ENCODE measurements around the gene FAM136A. TPM values are rescaled to one million over a fixed set of nuclear protein-coding genes. Genes with fewer than 3 reads are reported as not detected.

Gene FAM136A
- 36.4 TPM for total RNA-seq

GRCh38 chr2:70301344-70302194, at the start of gene FAM136A:
Gene FAM136A (minus strand): TSS chr2:70302067. CDS start chr2:70302011, 56 bp downstream.

GRCh38 chr2:70248181-70248847, 53.6 kb downstream of the FAM136A start, which contains the start of gene TIA1:
Gene TIA1 (minus strand): TSS chr2:70248628. CDS start chr2:70248430, 198 bp downstream.

Small RNAs within 50 kb of the gene (small RNA-seq; reads per million reads assigned to genes)
- not detected for gene AC016700.2
- gene MIR1285-2 = not detected

Other genes with a start within 250 kb of the FAM136A start
- 43.1 TPM for gene PCBP1, start 214.6 kb downstream of the FAM136A start, total RNA-seq
- 30.7 TPM for gene C2orf42, start 111.0 kb downstream of the FAM136A start, total RNA-seq
- 235 TPM for gene TIA1, start 53.4 kb downstream of the FAM136A start, total RNA-seq
- gene PCYOX1, start 43.9 kb downstream of the FAM136A start, total RNA-seq = 103 TPM
- gene SNRPG, start 8.3 kb downstream of the FAM136A start, total RNA-seq = 90.9 TPM